Measurements from ENCODE around the gene RBM19.

RBM19 gene

DNA sequence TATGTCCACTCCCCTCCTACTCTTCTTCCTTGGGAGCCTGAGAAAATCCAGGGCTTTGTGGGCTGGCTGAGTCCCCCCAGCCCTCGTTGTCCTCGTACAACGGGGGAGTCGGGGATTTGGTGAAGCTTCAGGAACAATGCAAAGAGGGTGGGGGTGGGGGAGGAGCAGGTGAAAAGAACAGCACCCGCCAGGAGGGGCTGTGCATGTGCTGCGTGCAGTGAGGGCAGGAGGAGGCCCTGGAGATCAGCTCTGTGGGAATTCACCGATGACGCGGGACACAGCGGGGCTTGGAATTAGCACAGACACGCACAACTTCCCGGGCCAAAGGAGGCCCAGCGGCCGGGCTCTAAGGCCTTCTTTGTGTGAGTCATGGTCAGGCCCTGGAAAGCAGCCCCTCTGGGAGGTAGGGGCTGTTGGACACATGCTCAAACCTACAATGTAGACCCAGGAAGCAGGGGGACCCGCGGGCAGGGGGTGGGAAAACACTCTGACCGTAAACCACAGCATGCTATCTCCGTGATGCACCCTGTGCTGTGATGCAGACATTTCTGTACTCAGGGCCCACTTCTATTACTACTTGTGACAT is 32.8 kb downstream of the RBM19 start:
- ChIA-PET POLR2A (no interaction called here), CTCF (no interaction called here)
- DNase-seq (ENCODE audit: extremely low spot score): peak; percentile 18
- TF ChIP-seq HDGF (IDR thresholded peaks at IDR 0.05; ENCODE audit: borderline replicate concordance): no peak
- TF ChIP-seq ARNT (IDR thresholded peaks at IDR 0.05): no peak
- TF ChIP-seq NFRKB (IDR thresholded peaks at IDR 0.05): no peak
- TF ChIP-seq TARDBP (IDR thresholded peaks at IDR 0.05): no peak
- TF ChIP-seq, protein P1, sequence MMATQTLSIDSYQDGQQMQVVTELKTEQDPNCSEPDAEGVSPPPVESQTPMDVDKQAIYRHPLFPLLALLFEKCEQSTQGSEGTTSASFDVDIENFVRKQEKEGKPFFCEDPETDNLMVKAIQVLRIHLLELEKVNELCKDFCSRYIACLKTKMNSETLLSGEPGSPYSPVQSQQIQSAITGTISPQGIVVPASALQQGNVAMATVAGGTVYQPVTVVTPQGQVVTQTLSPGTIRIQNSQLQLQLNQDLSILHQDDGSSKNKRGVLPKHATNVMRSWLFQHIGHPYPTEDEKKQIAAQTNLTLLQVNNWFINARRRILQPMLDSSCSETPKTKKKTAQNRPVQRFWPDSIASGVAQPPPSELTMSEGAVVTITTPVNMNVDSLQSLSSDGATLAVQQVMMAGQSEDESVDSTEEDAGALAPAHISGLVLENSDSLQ (IDR thresholded peaks at IDR 0.05): no peak
- no peak for TF ChIP-seq SUZ12 (IDR thresholded peaks at IDR 0.05)
- no peak for TF ChIP-seq FOXK2 (IDR thresholded peaks at IDR 0.05)
- TF ChIP-seq LEF1 (IDR thresholded peaks at IDR 0.05; ENCODE audit: borderline replicate concordance): no peak
- no peak for TF ChIP-seq ZNF384 (IDR thresholded peaks at IDR 0.05)
- TF ChIP-seq FOXM1 (IDR thresholded peaks at IDR 0.05; ENCODE audit: borderline replicate concordance): no peak
- no peak for TF ChIP-seq FOXA1 (IDR thresholded peaks at IDR 0.05)
- TF ChIP-seq L3MBTL2 (conservative IDR thresholded peaks at IDR 0.05): no peak
- TF ChIP-seq SP1 (IDR thresholded peaks at IDR 0.05): no peak
- TF ChIP-seq ELF4 (IDR thresholded peaks at IDR 0.05): no peak
- no peak for TF ChIP-seq BHLHE40 (IDR thresholded peaks at IDR 0.05; ENCODE audit: borderline replicate concordance)
- TF ChIP-seq CTBP1 (IDR thresholded peaks at IDR 0.05; ENCODE audit: borderline replicate concordance): no peak

- no peak for DNase-seq (ENCODE audit: extremely low spot score)
- ChIA-PET POLR2A (no interaction called here), CTCF (no interaction called here)
- TF ChIP-seq TARDBP (IDR thresholded peaks at IDR 0.05) (no peak), ELF4 (IDR thresholded peaks at IDR 0.05) (no peak), L3MBTL2 (conservative IDR thresholded peaks at IDR 0.05) (no peak), LEF1 (IDR thresholded peaks at IDR 0.05; ENCODE audit: borderline replicate concordance) (no peak), SP1 (IDR thresholded peaks at IDR 0.05) (no peak), CTBP1 (IDR thresholded peaks at IDR 0.05; ENCODE audit: borderline replicate concordance) (no peak), FOXM1 (IDR thresholded peaks at IDR 0.05; ENCODE audit: borderline replicate concordance) (no peak), BHLHE40 (IDR thresholded peaks at IDR 0.05; ENCODE audit: borderline replicate concordance) (no peak), FOXK2 (IDR thresholded peaks at IDR 0.05) (no peak), NFRKB (IDR thresholded peaks at IDR 0.05) (no peak)
Measured at GRCh38 chr12:113932381-113933196, 33.5 kb downstream of the RBM19 start.

DNA sequence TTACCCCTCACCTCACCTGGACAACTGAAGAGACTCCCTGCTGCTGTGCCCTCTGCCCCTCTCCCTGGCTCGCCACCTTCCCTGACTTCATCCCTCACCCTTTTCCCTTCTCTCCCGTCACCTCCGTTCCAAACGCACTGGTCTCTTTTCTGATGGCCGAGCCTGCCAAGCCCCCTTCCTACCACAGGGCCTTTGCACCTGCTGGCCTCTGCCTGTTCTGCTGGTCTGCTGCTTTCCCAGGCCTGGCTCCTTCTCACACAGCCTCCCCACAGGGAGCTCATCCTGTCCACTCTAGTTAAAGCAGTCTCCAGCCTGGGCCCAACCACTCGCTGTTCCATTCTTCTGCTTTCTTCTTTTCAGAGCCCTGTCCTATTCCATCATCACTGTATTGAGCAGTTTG is 34.6 kb downstream of the RBM19 start:
- TF ChIP-seq ZNF384 (IDR thresholded peaks at IDR 0.05): no peak
- no peak for TF ChIP-seq HDGF (IDR thresholded peaks at IDR 0.05; ENCODE audit: borderline replicate concordance)
- no peak for TF ChIP-seq LEF1 (IDR thresholded peaks at IDR 0.05; ENCODE audit: borderline replicate concordance)
- TF ChIP-seq SUZ12 (IDR thresholded peaks at IDR 0.05): no peak
- no peak for TF ChIP-seq FOXK2 (IDR thresholded peaks at IDR 0.05)
- CTCF ChIA-PET: no interaction called here
- no peak for DNase-seq (ENCODE audit: extremely low spot score)
- POLR2A ChIA-PET: no interaction called here

- DNase-seq (ENCODE audit: extremely low spot score): no peak
- TF ChIP-seq L3MBTL2 (conservative IDR thresholded peaks at IDR 0.05): no peak
- no peak for TF ChIP-seq TARDBP (IDR thresholded peaks at IDR 0.05)
- TF ChIP-seq BHLHE40 (IDR thresholded peaks at IDR 0.05; ENCODE audit: borderline replicate concordance): no peak
- POLR2A ChIA-PET: no interaction called here
- CTCF ChIA-PET: no interaction called here
Measured at GRCh38 chr12:113930249-113930648, 35.9 kb downstream of the RBM19 start.

DNA sequence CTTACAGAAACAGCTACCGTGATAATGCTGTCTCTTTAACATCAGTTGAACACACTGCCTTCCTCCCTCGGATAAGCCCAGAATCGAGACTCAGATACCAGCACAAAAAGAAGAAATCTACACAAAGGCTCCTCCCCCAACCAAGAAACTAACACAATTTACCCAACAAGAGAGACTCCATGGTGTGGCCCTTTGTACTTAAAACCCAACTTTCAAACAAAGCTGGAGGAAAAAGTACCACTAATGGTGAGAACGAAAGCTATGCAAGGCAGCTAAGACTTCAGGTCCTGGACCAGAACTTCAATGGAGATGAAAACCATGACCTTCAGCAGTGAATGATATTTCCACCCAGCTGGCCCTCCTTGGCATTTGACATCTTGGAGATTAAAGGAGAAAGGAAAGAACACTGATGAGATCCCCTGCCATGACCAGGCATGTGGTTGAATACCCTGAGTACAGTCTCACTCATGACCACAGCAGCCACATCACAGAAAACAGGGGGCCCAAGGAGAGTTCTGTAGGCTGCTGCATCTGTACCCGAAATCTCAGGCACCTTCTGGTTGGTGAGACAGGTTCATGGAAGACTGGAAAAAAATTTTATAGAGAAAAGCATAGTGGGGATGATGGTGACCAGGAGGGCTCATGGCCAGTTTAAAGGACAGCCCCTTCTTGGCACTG is 36.7 kb downstream of the RBM19 start:
- ChIA-PET CTCF (no interaction called here), POLR2A (no interaction called here)
- DNase-seq (ENCODE audit: extremely low spot score): no peak
- TF ChIP-seq ELF4 (IDR thresholded peaks at IDR 0.05) (no peak), NFRKB (IDR thresholded peaks at IDR 0.05) (no peak), L3MBTL2 (conservative IDR thresholded peaks at IDR 0.05) (no peak), BHLHE40 (IDR thresholded peaks at IDR 0.05; ENCODE audit: borderline replicate concordance) (no peak), LEF1 (IDR thresholded peaks at IDR 0.05; ENCODE audit: borderline replicate concordance) (no peak), SP1 (IDR thresholded peaks at IDR 0.05) (no peak), FOXK2 (IDR thresholded peaks at IDR 0.05) (no peak)
- TF ChIP-seq, protein P1 (IDR thresholded peaks at IDR 0.05): no peak

DNA sequence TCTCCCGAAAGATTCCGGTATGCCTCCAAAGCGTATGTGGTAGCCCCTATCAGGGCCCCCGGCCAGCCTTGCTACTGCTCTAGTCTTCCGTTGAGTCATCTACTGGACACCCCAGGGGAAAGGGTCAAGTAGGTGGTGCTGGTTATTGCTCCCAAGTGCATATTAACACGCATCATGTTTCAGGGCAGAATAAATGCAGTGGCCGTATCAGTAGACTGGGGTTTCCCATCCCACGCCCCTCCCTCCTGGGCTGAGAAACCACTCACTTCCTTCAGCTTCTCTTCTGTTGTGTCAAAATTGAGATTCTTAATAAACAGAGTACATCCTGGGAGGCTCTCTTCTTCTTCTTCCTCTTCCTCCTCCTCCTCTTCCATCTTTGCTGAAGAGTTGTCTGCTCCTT is 39.3 kb downstream of the RBM19 start:
- no peak for DNase-seq (ENCODE audit: extremely low spot score)
- ChIA-PET CTCF (no interaction called here), POLR2A (no interaction called here)
- TF ChIP-seq CTBP1 (IDR thresholded peaks at IDR 0.05; ENCODE audit: borderline replicate concordance): no peak
- no peak for TF ChIP-seq FOXM1 (IDR thresholded peaks at IDR 0.05; ENCODE audit: borderline replicate concordance)
- TF ChIP-seq FOXA1 (IDR thresholded peaks at IDR 0.05): no peak
- TF ChIP-seq BHLHE40 (IDR thresholded peaks at IDR 0.05; ENCODE audit: borderline replicate concordance): no peak
- no peak for TF ChIP-seq ELF4 (IDR thresholded peaks at IDR 0.05)
- TF ChIP-seq, protein P1 (IDR thresholded peaks at IDR 0.05): no peak
- TF ChIP-seq NFRKB (IDR thresholded peaks at IDR 0.05): no peak
- TF ChIP-seq ZNF384 (IDR thresholded peaks at IDR 0.05): no peak
